Renal cortex interstitium (tissue), 11 donors: ENCODE data around the gene LAMTOR4. TPM values are rescaled to one million over a fixed set of nuclear protein-coding genes. Genes with fewer than 3 reads are reported as not detected.
"Not testable (repeated sequence)": the region's sequence is repeated elsewhere in the genome, so short reads cannot be mapped to it uniquely, and the experiment has no call there.

ENCODE experiments used
- DNase-seq, 11 donors: peaks; one replicate each; pipeline ENCODE4 v3.0.0-alpha.2; 2013; ENCODE audit warnings: low read depth in 9 of 11, low spot score in 4 of 11; ENCODE audit errors: extremely low read depth in 1 of 11
- polyA plus RNA-seq, 3 donors: library from polyadenylated mRNA; unstranded; fragments of 120-200 nt; gene quantifications; one replicate each; pipeline ENCODE4 v1.2.1, GENCODE V29; 2013; ENCODE audit not compliant: insufficient read length in 3 of 3

The LAMTOR4 gene
- polyA plus RNA-seq, 3 donors, result 95.3 to 118 (median 116) TPM

- DNase-seq, result no peak
Observed at GRCh38 chr7:100111914-100112313, 36.8 kb upstream of the LAMTOR4 start.

GRCh38 chr7:100115026-100115425 lies 33.7 kb upstream of the LAMTOR4 start:
- no peak for DNase-seq

- no peak for DNase-seq
Observed at GRCh38 chr7:100118388-100119071, 30.2 kb upstream of the LAMTOR4 start.

- peak; percentile 86 to 96 (median 93) for DNase-seq
Observed at GRCh38 chr7:100119072-100119969, 29.4 kb upstream of the LAMTOR4 start, which contains the start of the genes CNPY4 and TAF6. CNPY4 (plus strand) TSS chr7:100119634; CDS start chr7:100119745, 111 bp downstream. TAF6 (minus strand) TSS chr7:100119358; CDS start chr7:100114209, 5,149 bp downstream.

- DNase-seq, result peak in 5 of 11 donors; percentile 27 to 58 (median 42)
Observed at GRCh38 chr7:100119970-100120732, 28.6 kb upstream of the LAMTOR4 start.

GRCh38 chr7:100120733-100121036 lies 28.0 kb upstream of the LAMTOR4 start:
- DNase-seq, result no peak

GRCh38 chr7:100122067-100122466 lies 26.7 kb upstream of the LAMTOR4 start:
- no peak for DNase-seq

GRCh38 chr7:100122568-100122967 lies 26.1 kb upstream of the LAMTOR4 start:
- no peak for DNase-seq

- DNase-seq, result no peak
Observed at GRCh38 chr7:100124301-100125230, 24.2 kb upstream of the LAMTOR4 start.

- peak in 1 of 11 donors; percentile 30 for DNase-seq
Observed at GRCh38 chr7:100126239-100126930, 22.3 kb upstream of the LAMTOR4 start.

- DNase-seq, result peak; percentile 84 to 95 (median 92)
Observed at GRCh38 chr7:100126931-100127865, 21.5 kb upstream of the LAMTOR4 start, which contains the start of gene MBLAC1. MBLAC1 (plus strand) TSS chr7:100126967; CDS start chr7:100127396, 429 bp downstream.

GRCh38 chr7:100127866-100128636 lies 20.7 kb upstream of the LAMTOR4 start:
- DNase-seq, result no peak

- no peak for DNase-seq
Observed at GRCh38 chr7:100128637-100128963, 20.1 kb upstream of the LAMTOR4 start.

- DNase-seq, result not testable (repeated sequence)
Observed at GRCh38 chr7:100130220-100130607, 18.5 kb upstream of the LAMTOR4 start.

- DNase-seq, result peak in 5 of 11 donors; percentile 57 to 69 (median 66)
Observed at GRCh38 chr7:100130608-100131453, 17.9 kb upstream of the LAMTOR4 start.
